H54 (cell line): ENCODE results near the gene KLHL18.
"Not testable (repeated sequence)": the region's sequence is repeated elsewhere in the genome, so short reads cannot be mapped to it uniquely, and the experiment has no call there.

Source experiments
- DNase-seq: peaks from one replicate; pipeline ENCODE4 v3.0.0; 2011; ENCODE audit warnings: low spot score, mixed read lengths; ENCODE audit not compliant: insufficient read length
- FAIRE-seq: peaks from 3 replicates; lab custom pipeline; 2011; peaks lifted over from hg19 to GRCh38; lab: Jason Lieb, UNC
- POLR2A ChIP-seq: IDR thresholded peaks from 2 replicates; pipeline ENCODE4 v1.6.1; 2011; ENCODE audit warnings: low read depth, mild to moderate bottlenecking, low read length

Gene KLHL18

DNA sequence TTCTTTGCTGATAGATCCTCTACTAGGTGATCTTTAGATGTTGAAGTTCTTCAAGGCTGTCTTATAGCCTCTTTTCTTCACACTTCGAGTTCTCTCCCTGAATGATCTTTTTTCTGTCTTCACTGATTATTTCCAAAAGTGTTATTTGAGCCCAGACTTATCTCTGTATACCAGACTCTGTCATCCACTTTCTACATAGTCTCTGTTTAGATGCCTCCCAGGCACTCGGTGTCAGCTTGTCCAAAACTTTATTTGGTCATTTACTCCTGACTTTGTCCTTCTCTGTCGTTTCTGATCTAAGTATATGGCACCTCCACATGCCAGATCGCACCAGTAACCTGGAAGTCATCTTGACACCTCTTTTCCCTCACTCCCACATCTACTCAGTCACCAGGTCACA is 27.6 kb downstream of the KLHL18 start:
- no peak for FAIRE-seq
- TF ChIP-seq POLR2A: no peak

DNA sequence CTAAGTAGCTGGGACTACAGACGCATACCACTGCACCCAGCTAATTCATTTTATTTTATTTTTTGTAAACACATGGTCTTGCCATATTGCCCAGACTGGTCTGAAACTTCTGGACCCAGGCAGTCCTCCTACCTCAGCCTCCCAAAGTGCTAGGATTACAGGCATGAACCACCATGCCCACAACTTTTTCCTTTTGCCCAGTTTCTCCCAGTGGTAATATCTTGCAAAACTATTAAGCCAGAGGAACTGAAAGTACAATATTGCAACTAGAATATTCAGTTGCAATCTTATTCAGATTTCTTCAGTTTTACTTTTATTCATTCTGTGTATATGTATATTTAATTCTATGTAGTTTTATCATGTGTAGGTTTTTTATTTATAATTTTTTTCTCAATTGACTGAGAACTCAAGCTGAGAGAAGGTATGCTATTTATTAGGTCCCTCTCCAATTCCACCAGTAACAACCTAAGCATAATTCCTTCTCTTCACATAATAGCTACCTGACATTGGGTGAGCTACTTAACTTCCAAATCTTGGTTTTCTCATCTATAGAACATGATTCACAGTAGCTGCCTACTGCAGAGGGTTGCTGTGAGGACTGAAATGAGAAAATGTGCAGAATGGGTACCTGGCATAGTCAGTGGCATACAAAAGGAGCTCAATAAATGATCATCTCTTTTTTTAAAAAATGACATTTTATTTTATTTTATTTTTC is 30.8 kb downstream of the KLHL18 start:
- DNase-seq: no peak
- no peak for FAIRE-seq
- TF ChIP-seq POLR2A: no peak

More for the DNA sequence above, 27.6 kb downstream of the KLHL18 start:
- DNase-seq: no peak

DNA sequence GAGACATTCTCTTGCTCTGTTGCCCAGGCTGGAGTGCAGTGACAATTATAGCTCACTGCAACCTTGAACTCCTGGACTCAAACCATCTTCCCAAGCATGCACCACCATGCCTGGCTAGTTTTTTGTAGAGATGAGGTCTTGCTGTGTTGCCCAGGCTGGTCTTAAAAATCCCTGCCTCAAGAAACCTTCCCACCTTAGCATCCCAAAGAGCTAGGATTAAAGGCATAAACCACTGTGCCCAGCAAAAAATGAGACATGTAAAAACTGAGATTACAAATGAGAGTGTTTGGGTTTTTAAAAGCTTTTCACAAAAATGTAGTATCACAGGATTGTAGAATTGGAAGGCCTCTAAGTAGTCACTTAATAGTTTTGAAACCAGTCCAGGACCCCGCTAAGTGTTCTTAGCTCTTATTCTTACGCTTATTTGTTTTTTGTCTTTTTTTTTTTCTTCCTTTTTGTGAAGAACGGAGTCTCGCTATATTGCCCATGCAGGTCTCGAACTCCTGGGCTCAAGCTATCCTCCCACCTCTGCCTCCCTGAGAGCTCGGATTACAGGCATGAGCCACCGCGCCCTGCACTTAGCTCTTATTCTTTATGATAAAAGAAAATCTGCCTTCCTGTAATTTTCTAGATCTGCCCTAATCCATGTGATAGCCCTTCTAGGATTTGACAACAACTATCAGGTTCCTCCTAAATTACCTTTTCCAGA is 31.5 kb downstream of the KLHL18 start:
- TF ChIP-seq POLR2A: no peak
- FAIRE-seq: no peak
- no peak for DNase-seq

DNA sequence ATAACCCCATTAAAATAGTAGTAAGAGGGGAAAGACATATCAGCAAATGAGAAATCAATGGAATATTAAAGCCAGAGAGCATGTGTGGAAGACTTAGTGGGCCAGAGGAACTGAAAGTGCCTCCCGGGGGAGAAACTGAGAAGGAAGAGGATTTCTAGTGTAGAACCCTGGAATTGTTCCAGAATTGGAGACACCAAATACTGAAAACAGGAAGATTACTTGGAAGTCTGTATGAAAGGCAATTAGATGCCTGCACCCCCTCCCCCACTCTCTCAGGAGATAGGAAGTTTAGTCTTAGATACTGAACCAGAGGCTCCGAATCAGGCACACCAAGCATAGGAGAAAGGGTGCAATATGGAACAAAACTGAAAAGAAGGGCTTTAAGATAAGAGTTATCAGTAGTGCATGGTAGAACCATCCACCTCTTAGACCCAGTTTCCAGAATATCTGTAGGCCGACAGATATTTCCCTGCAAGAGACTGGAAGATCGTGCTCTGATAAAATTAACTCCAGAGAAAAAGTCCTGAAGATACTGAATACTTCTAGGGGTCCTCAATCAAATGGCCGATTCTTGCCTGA is 32.4 kb downstream of the KLHL18 start:
- TF ChIP-seq POLR2A: no peak
- FAIRE-seq (no peak), DNase-seq (no peak)

DNA sequence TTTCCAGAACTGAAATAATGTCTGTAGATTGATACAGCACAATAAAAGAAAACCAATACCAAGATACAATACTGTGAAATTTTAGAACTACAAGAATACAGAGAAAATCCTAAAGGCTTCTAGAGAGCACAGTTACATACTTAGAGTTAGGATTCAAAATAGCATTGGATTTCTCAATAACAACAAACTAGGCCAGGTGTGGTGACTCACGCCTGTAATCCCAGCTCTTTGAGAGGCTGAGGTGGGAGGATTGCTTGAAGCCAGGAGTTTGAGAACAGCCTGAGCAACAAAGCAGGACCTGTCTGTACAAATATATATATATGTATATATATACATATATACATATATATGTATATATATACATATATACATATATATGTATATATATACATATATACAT is 33.4 kb downstream of the KLHL18 start:
- not testable (repeated sequence) for DNase-seq, FAIRE-seq

DNA sequence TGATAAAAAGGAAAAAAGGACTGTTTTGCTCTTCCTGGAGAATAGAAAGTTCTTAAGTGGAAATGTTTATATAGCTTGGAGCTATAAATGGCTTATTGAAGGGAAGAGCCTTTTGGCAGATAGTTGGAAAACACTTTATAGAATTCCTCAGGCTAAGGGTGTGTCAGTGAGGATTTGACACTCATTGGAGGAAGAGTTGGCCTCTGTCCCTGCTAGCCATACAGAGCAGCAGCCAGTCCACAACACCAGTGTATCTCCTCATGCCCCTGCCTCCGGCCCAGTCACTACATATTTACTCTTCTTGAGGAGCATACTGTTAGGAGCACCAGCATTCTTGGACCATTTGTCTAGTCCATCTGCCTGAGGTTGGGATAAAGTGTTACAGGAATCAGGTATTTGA is 36.2 kb downstream of the KLHL18 start:
- no peak for FAIRE-seq
- no peak for DNase-seq
- no peak for TF ChIP-seq POLR2A

DNA sequence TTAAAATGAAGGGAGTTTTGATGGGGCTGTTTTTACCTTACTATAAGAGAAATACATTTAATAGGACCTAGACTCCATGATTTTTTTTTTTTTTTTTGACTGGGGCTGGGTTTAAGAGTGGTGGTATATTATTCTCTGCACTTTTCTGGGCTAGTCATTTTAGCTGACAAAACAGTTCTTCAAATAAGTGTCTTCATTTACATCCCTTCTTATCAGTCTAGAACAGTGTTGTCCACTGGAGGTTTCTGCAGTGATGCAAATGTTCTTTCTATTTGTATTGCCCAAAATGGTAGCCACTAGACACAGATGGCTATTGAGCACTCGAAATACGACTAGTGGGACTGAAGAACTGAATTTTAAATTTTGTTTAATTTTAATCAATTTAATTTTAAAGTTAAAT is 37.2 kb downstream of the KLHL18 start:
- DNase-seq (no peak), FAIRE-seq (no peak)
- TF ChIP-seq POLR2A: no peak

DNA sequence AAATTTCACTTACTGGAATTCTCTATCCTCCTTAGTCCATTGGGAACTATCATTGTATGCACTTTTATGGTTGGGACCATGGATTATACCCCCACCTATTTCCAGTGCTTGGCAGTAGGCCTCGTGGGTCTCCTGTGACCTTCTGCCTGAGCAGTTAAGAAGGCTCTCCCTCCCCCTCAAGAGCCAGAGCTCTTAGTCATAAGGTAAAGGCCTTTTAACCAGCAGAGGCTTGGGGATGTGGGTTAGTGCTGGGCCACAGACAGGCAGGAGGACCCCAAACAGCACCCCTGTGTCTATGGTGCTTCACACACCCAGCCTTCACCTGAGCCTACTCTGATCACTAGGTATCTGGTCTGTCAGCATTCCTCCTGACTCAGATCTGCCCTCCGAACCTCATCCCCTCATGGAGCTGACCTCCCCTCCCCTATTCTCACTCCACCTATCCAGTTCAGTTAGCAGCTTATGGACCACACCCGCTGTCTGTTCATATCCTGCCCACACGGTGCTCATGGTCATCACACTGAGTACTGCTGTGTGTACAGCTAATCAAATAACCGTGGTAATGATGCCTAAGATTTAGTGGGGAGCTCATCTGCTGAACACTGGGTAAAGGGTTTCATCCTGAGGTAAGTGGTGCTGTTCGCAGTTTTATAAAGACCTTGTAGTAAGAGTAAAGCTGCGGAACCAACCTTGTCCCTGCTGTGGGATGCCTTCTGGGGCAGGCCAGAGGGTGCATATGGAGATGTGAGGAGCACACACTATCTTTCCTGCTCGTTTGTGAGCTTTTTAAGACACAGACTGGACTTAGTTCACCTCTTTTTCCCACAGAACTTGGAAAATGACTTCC is 40.9 kb downstream of the KLHL18 start:
- FAIRE-seq: no peak
- DNase-seq: peak; percentile 48
- TF ChIP-seq POLR2A: no peak

DNA sequence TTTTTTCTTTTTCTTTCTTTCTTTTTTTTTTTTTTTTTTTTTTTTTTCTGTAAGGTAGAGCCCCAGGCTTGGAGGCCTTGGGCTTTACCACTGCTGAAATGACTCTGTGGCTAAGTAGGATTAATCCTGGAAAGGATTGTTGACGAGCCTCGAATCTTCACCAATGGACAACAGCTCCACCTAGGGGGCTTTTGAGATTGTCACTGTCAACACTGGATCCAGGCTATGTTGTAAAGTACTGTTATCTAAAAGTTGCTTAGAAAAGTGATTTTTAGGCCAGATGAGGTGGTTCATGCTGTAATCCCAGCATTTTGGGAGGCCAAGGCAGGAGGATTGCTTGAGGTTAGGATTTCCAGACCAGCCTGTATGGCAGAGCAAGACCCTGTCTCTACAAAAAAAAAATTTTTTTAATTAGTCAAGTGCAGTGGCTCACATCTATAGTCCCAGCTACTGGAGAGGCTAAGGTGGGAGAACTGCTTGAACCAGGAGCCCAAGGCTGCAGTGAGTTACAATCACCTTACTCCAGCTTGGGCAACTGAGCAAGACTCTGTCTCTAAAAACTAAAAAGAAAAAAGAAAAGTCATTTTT is 41.6 kb downstream of the KLHL18 start:
- no peak for TF ChIP-seq POLR2A
- DNase-seq (peak; percentile 68), FAIRE-seq (no peak)

DNA sequence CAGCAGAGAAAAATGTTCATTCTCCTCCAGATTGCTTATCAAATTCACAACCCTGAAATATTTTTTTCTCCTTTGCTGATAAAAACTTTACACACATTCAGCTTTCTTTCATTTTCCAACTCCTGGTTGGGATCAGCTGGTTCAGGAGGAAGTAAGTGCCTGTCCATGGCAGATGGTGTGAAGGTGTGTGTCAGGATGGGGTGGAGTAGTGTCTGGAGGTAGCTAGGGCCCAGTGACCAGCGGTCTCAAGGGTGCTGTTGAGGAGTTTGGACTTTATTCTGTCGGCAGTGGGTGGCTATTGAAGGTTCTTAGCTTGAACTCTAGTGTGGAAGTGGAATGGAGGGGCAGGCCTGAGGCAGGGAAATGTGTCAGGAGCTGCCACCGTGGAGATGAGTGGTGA is 51.2 kb downstream of the KLHL18 start:
- TF ChIP-seq POLR2A: no peak
- FAIRE-seq: no peak
- no peak for DNase-seq

DNA sequence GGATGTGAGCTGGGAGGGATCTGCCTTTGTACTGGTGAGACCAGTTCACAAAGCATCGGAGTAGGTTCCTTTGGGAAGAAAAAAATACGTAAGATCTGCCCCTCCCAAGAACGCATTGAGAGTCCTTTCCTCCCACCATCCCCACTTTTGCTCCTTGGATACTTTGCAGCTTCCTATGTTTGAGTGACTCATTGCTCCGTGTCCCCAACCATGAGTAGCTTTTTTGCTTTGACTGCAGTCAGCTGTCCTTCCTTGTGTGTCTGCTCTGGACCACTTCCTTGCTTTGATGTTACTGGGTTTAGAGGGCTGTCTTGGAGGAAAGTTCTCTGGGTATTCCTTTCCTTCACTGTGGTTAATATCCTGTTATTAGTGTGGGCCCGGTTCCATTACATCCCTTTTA is 54.9 kb downstream of the KLHL18 start:
- no peak for TF ChIP-seq POLR2A
- DNase-seq: no peak
- FAIRE-seq: no peak

DNA sequence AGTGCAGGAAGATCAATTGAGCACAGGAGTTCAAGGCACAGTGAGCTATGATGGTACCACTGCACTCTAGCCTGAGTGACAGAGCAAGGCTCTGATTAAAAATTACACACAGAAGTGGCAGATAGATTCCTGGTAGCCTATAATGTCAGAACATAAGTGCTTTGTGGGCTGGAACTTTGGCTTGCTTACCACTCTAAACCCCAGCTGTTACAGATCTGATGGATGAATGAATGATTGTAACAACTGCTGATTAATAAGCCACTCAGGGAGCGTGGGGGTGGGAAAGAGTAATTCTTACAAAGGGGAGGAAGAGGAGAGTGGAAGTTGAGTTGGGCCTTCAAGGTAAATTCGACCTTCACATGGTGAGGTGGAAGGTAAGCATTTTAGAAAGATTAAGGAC is 57.2 kb downstream of the KLHL18 start:
- no peak for DNase-seq
- no peak for FAIRE-seq
- no peak for TF ChIP-seq POLR2A

DNA sequence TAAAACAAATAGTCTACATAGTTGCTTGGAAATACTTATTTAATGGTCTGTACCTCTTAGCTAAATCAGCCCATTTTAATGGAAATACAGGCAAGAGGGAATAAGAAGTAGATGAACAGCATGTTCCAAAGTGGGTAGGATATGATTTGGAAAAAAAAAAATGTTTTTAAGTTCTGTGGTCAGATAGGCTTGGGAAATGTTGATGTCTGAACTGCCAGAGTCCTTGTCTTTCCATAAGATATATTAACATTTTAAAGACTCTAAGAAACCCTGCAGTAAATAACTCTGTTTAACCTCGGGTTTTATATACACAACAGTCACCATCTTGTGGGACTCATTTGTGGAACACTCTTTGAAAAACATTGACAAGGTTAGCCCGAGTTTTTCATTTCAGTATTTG is 58.1 kb downstream of the KLHL18 start:
- no peak for TF ChIP-seq POLR2A
- no peak for DNase-seq
- FAIRE-seq: no peak
